HepG2 (cell line): ENCODE measurements around the gene SLCO2B1. TPM values are rescaled to one million over a fixed set of nuclear protein-coding genes. Genes with fewer than 3 reads are reported as not detected.
A peak's percentile ranks its signal among the peaks of the same experiment; 100 is the strongest.

Source experiments
- HINFP ChIP-seq: sonication (generic); formaldehyde crosslinking; IDR thresholded peaks from 2 replicates; pipeline ENCODE4 v1.4.0; 2020; ENCODE audit warnings: low read depth, mild to moderate bottlenecking, missing genetic modification reagents
- KDM1A ChIP-seq: IDR thresholded peaks from 2 replicates; pipeline ENCODE4 v1.6.1; 2016; ENCODE audit warnings: missing compliant biosample characterization
- KLF9 ChIP-seq: IDR thresholded peaks from 2 replicates; pipeline ENCODE4 v1.6.1; 2016; ENCODE audit warnings: low read depth
- NFKBIZ ChIP-seq: IDR thresholded peaks from 2 replicates; pipeline ENCODE4 v1.6.1; 2018; ENCODE audit warnings: missing genetic modification reagents, missing compliant biosample characterization
- PAF1 ChIP-seq: IDR thresholded peaks from 2 replicates; pipeline ENCODE4 v1.6.1; 2016; ENCODE audit warnings: missing genetic modification reagents, missing compliant biosample characterization
- POGZ ChIP-seq: sonication (generic); formaldehyde crosslinking; IDR thresholded peaks from 2 replicates; pipeline ENCODE4 v1.4.0; 2020; ENCODE audit warnings: mild to moderate bottlenecking, missing genetic modification reagents
- SNAPC4 ChIP-seq: sonication (generic); formaldehyde crosslinking; IDR thresholded peaks from 2 replicates; pipeline ENCODE4 v1.4.0; 2020; ENCODE audit warnings: mild to moderate bottlenecking, missing genetic modification reagents
- ZFP36L2 ChIP-seq: sonication (generic); formaldehyde crosslinking; IDR thresholded peaks from 2 replicates; pipeline ENCODE4 v1.4.0; 2020; ENCODE audit warnings: missing genetic modification reagents
- ZNF251 ChIP-seq: sonication (generic); formaldehyde crosslinking; IDR thresholded peaks from 2 replicates; pipeline ENCODE4 v1.9.0; 2021; ENCODE audit warnings: mild to moderate bottlenecking, missing genetic modification reagents
- ZNF326 ChIP-seq: sonication (generic); formaldehyde crosslinking; IDR thresholded peaks from 2 replicates; pipeline ENCODE4 v1.4.0; 2020; ENCODE audit warnings: missing genetic modification reagents, borderline replicate concordance
- ZNF432 ChIP-seq: sonication (generic); formaldehyde crosslinking; IDR thresholded peaks from 2 replicates; pipeline ENCODE4 v1.5.0; 2020; ENCODE audit warnings: missing genetic modification reagents, mild to moderate bottlenecking, borderline replicate concordance
- ZNF773 ChIP-seq: sonication (generic); formaldehyde crosslinking; IDR thresholded peaks from 2 replicates; pipeline ENCODE4 v1.4.0; 2020; ENCODE audit warnings: missing genetic modification reagents, borderline replicate concordance
- polyA plus RNA-seq, 8 experiments: library from polyadenylated mRNA; depleted of rRNA in 3 of 8; stranded (reverse) in 7 of 8; unstranded in 1 of 8; fragments of >200 nt; fragmentation: Illumina TruSeq in 4 of 8; extraction: Trizol in 4 of 8; gene quantifications; 2 replicates each; pipeline versions ENCODE4 v1.2.1 to v1.2.3, GENCODE V29; 2011 to 2016; ENCODE audit warnings: low read depth in 4 of 8, missing spikeins in 1 of 8, mixed read lengths in 1 of 8; ENCODE audit not compliant: insufficient read depth in 1 of 8
- total RNA-seq, 5 experiments: library from RNA; depleted of rRNA; stranded (reverse); fragments of >200 nt; fragmentation: Illumina TruSeq; extraction: Trizol; gene quantifications; 2 replicates each; pipeline ENCODE4 v1.2.3, GENCODE V29; 2016; ENCODE audit warnings: low read depth in 1 of 5
- TF ChIP-seq, protein P1 (sequence below): sonication (generic); formaldehyde crosslinking; IDR thresholded peaks from 2 replicates; pipeline ENCODE4 v1.8.1; 2023; ENCODE audit warnings: mild to moderate bottlenecking, moderate library complexity, missing genetic modification reagents
- TF ChIP-seq, protein P2 (sequence below): sonication (generic); formaldehyde crosslinking; IDR thresholded peaks from 2 replicates; pipeline ENCODE4 v1.4.0; 2020; ENCODE audit warnings: missing genetic modification reagents
- TF ChIP-seq, protein P3 (sequence below): sonication (generic); formaldehyde crosslinking; IDR thresholded peaks from 2 replicates; pipeline ENCODE4 v1.8.0; 2022; ENCODE audit warnings: low read depth, missing genetic modification reagents
- TF ChIP-seq, protein P4 (sequence below): sonication (generic); formaldehyde crosslinking; IDR thresholded peaks from 2 replicates; pipeline ENCODE4 v1.8.0; 2022; ENCODE audit warnings: mild to moderate bottlenecking, missing genetic modification reagents; ENCODE audit not compliant: insufficient replicate concordance

Gene SLCO2B1
- total and polyA plus RNA-seq, 2 of the 13 experiments (the other 11 are each of a cell fraction or from before 2014, with no cell fraction given): 15.3 to 19.8 TPM

DNA sequence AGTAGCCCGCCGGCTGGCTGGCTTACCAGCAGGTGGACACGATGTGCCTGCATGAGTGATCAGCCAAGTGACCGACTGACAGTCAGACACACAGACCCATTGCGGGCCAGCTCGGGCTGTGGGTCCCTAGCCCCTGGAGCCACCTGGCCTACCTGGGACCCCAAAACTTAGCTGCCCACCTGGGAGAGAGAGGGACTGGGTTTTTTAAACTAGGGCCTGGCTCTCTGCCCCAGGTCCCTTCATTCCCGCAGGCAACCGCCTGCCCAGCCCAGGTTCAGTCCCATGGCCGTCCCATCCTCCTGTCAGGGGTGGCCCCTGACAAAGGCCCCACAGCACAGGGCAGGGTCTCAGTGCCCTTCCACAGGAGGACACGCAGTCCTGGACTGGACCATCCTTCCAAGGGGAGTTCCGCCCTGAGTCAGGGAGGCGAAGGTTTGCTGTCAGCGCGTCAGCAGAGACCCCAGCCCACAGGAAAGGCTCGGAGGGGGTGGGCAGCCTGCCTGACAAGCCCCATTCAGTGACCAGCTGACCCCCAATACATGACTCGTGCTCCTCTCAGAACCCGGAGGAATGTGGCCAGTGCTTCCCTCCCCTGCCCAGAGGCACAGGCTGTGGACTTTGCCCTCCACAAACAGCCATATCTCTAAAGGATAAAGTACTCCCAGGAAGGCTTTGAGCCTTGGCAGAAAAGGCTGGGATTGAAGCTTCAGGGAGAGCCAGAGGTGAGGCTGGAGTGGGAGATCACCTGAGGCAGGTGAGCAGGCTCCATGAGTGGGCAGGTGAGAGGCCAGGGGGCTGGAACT is 8.4 kb downstream of the SLCO2B1 start (continued):
- no peak for TF ChIP-seq SNAPC4
- TF ChIP-seq KDM1A: no peak
- TF ChIP-seq, protein P1, sequence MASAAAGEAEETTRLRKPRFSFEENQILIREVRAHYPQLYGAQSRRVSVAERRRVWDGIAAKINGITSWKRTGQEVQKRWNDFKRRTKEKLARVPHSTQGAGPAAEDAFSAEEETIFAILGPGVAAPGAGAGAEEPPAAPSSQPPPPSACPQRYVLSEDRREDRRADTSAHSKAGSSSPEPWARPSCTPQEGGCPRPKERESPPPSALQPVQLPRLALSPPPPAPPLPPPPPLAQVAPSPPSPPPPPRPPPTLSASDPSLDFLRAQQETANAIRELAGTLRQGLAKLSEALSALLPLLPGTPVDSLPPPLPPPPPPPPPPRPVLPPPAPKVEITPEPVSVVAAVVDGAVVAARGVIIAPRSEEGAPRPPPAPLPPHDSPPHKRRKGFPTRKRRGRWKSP (CRISPR knock-in tag): no peak
- TF ChIP-seq, protein P2, sequence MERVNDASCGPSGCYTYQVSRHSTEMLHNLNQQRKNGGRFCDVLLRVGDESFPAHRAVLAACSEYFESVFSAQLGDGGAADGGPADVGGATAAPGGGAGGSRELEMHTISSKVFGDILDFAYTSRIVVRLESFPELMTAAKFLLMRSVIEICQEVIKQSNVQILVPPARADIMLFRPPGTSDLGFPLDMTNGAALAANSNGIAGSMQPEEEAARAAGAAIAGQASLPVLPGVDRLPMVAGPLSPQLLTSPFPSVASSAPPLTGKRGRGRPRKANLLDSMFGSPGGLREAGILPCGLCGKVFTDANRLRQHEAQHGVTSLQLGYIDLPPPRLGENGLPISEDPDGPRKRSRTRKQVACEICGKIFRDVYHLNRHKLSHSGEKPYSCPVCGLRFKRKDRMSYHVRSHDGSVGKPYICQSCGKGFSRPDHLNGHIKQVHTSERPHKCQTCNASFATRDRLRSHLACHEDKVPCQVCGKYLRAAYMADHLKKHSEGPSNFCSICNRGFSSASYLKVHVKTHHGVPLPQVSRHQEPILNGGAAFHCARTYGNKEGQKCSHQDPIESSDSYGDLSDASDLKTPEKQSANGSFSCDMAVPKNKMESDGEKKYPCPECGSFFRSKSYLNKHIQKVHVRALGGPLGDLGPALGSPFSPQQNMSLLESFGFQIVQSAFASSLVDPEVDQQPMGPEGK (CRISPR knock-in tag): peak; percentile 86
- TF ChIP-seq ZNF432: no peak
- no peak for TF ChIP-seq ZNF251 (CRISPR knock-in tag)
- no peak for TF ChIP-seq ZNF773 (CRISPR knock-in tag)
- TF ChIP-seq, protein P3, sequence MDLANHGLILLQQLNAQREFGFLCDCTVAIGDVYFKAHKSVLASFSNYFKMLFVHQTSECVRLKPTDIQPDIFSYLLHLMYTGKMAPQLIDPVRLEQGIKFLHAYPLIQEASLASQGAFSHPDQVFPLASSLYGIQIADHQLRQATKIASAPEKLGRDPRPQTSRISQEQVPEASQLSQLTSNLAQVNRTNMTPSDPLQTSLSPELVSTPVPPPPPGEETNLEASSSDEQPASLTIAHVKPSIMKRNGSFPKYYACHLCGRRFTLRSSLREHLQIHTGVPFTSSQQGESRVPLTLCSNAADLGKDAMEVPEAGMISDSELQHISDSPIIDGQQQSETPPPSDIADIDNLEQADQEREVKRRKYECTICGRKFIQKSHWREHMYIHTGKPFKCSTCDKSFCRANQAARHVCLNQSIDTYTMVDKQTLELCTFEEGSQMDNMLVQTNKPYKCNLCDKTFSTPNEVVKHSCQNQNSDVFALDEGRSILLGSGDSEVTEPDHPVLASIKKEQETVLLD (CRISPR knock-in tag): no peak
- peak; percentile 31; the same call in 1 of the 2 replicates for TF ChIP-seq POGZ (CRISPR knock-in tag)
- TF ChIP-seq, protein P4, sequence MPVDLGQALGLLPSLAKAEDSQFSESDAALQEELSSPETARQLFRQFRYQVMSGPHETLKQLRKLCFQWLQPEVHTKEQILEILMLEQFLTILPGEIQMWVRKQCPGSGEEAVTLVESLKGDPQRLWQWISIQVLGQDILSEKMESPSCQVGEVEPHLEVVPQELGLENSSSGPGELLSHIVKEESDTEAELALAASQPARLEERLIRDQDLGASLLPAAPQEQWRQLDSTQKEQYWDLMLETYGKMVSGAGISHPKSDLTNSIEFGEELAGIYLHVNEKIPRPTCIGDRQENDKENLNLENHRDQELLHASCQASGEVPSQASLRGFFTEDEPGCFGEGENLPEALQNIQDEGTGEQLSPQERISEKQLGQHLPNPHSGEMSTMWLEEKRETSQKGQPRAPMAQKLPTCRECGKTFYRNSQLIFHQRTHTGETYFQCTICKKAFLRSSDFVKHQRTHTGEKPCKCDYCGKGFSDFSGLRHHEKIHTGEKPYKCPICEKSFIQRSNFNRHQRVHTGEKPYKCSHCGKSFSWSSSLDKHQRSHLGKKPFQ (CRISPR knock-in tag): no peak
- no peak for TF ChIP-seq HINFP (CRISPR knock-in tag)
- no peak for TF ChIP-seq ZFP36L2 (CRISPR knock-in tag)
- no peak for TF ChIP-seq PAF1 (CRISPR knock-in tag)
- TF ChIP-seq ZNF326 (CRISPR knock-in tag): no peak
- no peak for TF ChIP-seq KLF9
- no peak for TF ChIP-seq NFKBIZ (CRISPR knock-in tag)
